ENCODE results near the gene PPM1G. TPM values are rescaled to one million over a fixed set of nuclear protein-coding genes. Genes with fewer than 3 reads are reported as not detected.

The PPM1G gene
- total and polyA plus RNA-seq, 9 donors: 27.2 to 89.4 (median 48.0) TPM

- DNase-seq: peak in 3 of 5 donors; percentile 22 to 52 (median 46)
- Histone ChIP-seq H3K4me3 (no peak overlapping the region), H3K4me1 (ENCODE audit: insufficient read depth) (peaks cover 4% of the 10 kb centered on the region), H3K27me3 (no peaks in the 10 kb centered on the region), H3K36me3 (no peaks in the 10 kb centered on the region), H3K27ac (no peak overlapping the region), H3K9me3 (no peaks in the 10 kb centered on the region)
- 65 to 76% (median 69%) methylated on average over 28 to 29 of the region's 29 CpGs for WGBS, 3 donors
- TF ChIP-seq EP300 (IDR thresholded peaks at IDR 0.05) (no peak), POLR2A (IDR thresholded peaks at IDR 0.05) (no peak), CTCF (IDR thresholded peaks at IDR 0.05) (no peak)
- intact Hi-C loops (cut with DNase I): loop anchor here in 1 of 4 donors (10.0 kb wide), 1 partner anchor 47 kb away; the partner anchor contains the start of gene NRBP1
Observed at GRCh38 chr2:27378096-27378808, 31.1 kb downstream of the PPM1G start.

- WGBS, 3 donors: 78 to 81% (median 79%) methylated on average over 18 of the region's 18 CpGs
- TF ChIP-seq CTCF (IDR thresholded peaks at IDR 0.05) (no peak), POLR2A (IDR thresholded peaks at IDR 0.05) (no peak), EP300 (IDR thresholded peaks at IDR 0.05) (no peak)
- Histone ChIP-seq H3K9me3 (no peaks in the 10 kb centered on the region), H3K4me3 (no peak overlapping the region), H3K36me3 (no peaks in the 10 kb centered on the region), H3K27ac (no peak overlapping the region), H3K27me3 (no peaks in the 10 kb centered on the region), H3K4me1 (ENCODE audit: insufficient read depth) (peaks cover 4% of the 10 kb centered on the region)
- DNase-seq: peak in 1 of 5 donors; percentile 51
- intact Hi-C loops (cut with DNase I): loop anchor here in 1 of 4 donors (10.0 kb wide), 1 partner anchor 47 kb away; the partner anchor contains the start of gene NRBP1
Observed at GRCh38 chr2:27377618-27378095, 31.7 kb downstream of the PPM1G start.

- no peak for DNase-seq
- no peaks in the 10 kb centered on the region for H3K27me3 ChIP-seq
- no peak overlapping the region for H3K4me3 ChIP-seq
- TF ChIP-seq CTCF (IDR thresholded peaks at IDR 0.05): no peak
- TF ChIP-seq POLR2A (IDR thresholded peaks at IDR 0.05): no peak
- no peak for TF ChIP-seq EP300 (IDR thresholded peaks at IDR 0.05)
- intact Hi-C loops (cut with DNase I): loop anchor here in 1 of 4 donors (10.0 kb wide), 1 partner anchor 48 kb away; the partner anchor contains the start of gene NRBP1
- H3K4me1 ChIP-seq (ENCODE audit: insufficient read depth): peaks cover 4% of the 10 kb centered on the region
- no peak overlapping the region for H3K27ac ChIP-seq
- no peaks in the 10 kb centered on the region for H3K36me3 ChIP-seq
- WGBS, 3 donors: 60 to 66% (median 64%) methylated on average over 10 of the region's 10 CpGs
- no peaks in the 10 kb centered on the region for H3K9me3 ChIP-seq
Observed at GRCh38 chr2:27376866-27377617, 32.3 kb downstream of the PPM1G start.

DNA sequence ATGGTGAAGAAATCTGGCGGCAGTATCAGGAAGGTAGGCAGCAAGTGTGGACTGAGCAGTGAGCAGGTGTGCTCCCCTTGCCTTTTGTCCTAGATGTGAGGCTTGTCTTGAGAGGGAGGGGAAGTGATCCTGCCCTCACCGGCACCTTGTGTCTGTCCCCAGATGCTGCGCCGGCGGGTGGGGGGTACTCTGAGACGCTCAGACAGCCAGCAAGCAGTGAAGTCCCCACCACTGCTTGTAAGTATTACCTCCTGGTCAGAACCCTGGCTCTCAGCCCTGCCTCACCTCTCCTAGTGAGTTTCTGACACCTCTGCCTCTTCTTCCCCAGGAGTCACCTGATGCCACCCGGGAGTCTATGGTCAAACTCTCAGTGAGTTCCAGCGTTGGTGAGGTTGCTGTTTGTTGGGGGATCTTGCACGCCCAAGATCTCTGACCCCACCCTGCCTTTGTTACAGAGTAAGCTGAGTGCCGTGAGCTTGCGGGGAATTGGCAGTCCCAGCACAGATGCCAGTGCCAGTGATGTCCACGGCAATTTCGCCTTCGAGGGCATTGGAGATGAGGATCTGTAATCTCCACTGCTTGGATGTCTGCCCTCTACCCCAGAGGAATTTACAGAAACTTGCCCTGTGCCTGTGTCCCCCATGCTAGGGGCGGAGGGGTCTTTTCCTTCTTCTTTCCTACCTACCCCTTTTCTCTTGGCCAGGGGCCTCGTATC, 33.1 kb downstream of the PPM1G start:
- 76 to 80% (median 77%) methylated on average over 16 of the region's 16 CpGs for WGBS, 3 donors

More for the DNA sequence above, 33.1 kb downstream of the PPM1G start:
- no peak overlapping the region for H3K27ac ChIP-seq
- H3K4me3 ChIP-seq: no peak overlapping the region
- H3K36me3 ChIP-seq: no peaks in the 10 kb centered on the region
- no peak for DNase-seq
- TF ChIP-seq POLR2A (IDR thresholded peaks at IDR 0.05): no peak
- TF ChIP-seq CTCF (IDR thresholded peaks at IDR 0.05): no peak
- no peak for TF ChIP-seq EP300 (IDR thresholded peaks at IDR 0.05)
- H3K27me3 ChIP-seq: no peaks in the 10 kb centered on the region
- peaks cover 6% of the 10 kb centered on the region for H3K4me1 ChIP-seq (ENCODE audit: insufficient read depth)
- intact Hi-C loops (cut with DNase I): loop anchor here in 1 of 4 donors (10.0 kb wide), 1 partner anchor 48 kb away; the partner anchor contains the start of gene NRBP1
- H3K9me3 ChIP-seq: no peaks in the 10 kb centered on the region

Measured in ovary (tissue), 9 donors.